Mesenteric fat pad (tissue), 1 donor: ENCODE results near the gene CCL17. TPM values are rescaled to one million over a fixed set of nuclear protein-coding genes. Genes with fewer than 3 reads are reported as not detected.
"Not testable (repeated sequence)": the region's sequence is repeated elsewhere in the genome, so short reads cannot be mapped to it uniquely, and the experiment has no call there.

Experiments
- DNase-seq: peaks from one replicate; pipeline ENCODE4 v3.0.0-alpha.2; 2020; ENCODE audit warnings: low spot score
- long read RNA-seq: library from polyadenylated mRNA; unstranded; transcript quantifications from one replicate; pipeline ENCODE4 v2.0.0, GENCODE V29; 2020
- total RNA-seq: library from RNA; stranded (reverse); fragmentation: NEBNext Ultra II Directional; extraction: Animal tissue kit (Norgen Biotek cat#: 25700); gene quantifications from one replicate; pipeline ENCODE4 v1.2.1, GENCODE V29; 2021
- donor health status: DM: yes; HTN: yes; CAD: no.

The CCL17 gene
- not detected for total RNA-seq
- long read RNA-seq = 0 reads

DNA sequence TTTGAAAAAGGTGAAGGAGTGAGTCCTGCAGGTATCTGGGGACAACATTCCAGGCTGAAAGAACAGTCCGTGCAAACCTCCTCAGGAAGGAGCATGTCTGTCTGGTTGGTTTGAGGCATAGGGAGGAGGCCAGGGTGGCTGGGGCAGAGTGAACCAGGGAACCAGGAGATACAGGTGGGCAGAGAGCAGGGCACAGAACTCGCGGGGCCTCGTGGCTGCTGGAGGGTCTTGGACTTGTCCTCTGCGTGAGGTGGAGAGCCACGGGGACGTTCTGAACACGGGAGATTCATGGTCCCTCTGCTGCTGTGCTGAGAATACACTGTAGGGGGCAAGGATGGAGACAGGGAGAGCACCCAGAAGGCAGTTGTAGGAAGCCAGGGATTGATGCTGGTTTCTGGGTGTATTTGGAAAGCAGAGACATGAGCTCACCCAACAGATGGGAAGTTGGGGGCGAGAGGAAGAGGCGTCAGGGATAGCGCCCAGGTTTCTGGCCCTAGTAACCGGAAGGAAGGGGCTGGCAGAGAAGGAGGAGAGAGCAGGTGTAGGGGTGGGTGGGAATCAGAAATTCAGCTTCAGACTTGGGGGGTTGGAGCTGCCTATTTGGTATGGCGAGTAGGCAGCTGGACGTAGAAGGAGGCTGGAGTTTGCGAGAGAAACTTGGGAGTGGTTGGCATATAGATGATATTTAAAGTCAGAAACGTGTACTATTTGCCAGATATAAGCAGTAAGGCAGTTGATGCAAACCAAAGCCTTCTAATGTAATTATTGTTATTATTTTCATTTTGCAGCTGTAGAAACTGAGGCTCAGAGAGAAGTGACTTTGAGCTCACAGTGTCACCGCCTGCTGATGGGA, at the start of gene CCL17:
TSS of gene CCL17 (plus strand) at position 803 of the 853 bp plus-strand sequence. CDS start 9,166 bp downstream, outside the sequence.
- DNase-seq = no peak

DNA sequence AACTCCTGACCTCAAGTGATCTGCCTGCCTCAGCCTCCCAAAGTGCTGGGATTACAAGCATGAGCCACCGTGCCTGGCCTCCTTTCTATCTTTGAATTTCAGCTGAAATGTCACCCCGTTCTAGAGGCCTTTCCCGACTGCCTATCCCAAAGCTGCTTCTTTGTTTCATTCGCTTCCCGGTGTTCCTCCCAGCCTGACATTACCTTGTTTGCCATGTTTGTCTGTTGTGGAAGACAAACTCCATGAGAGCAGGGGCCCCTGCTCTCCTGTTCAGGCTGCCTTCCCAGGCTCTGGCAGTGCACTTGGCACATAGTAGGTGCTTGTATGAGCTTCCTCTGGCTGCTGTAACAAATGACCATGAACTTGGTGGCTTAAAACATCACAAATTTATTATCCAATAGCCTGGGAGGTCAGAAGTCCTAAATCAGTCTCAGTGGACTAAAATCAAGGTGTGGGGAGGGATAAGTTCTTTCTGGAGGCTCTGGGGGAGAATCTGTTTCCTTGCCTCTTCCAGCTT, 48.6 kb upstream of the CCL17 start:
- DNase-seq = peak; percentile 60

DNA sequence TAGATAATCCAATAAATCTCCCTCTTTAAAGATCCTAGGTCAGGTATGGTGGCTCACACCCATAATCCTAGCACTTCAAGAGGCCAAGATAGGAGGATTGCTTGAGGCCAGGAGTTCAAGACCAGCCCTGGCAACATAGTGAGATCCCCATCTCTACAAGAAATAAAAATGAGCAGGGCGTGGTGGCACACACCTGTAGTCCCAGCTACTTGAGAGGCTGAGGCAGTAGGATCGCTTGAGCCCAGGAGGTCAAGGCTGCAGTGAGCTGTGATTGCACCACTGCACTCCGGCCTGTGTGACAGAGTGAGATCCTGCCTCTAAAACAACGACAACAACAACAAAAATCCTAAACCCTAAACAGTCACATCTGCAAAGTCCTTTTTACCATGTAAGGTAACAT, 48.0 kb upstream of the CCL17 start:
- DNase-seq = peak; percentile 5

DNA sequence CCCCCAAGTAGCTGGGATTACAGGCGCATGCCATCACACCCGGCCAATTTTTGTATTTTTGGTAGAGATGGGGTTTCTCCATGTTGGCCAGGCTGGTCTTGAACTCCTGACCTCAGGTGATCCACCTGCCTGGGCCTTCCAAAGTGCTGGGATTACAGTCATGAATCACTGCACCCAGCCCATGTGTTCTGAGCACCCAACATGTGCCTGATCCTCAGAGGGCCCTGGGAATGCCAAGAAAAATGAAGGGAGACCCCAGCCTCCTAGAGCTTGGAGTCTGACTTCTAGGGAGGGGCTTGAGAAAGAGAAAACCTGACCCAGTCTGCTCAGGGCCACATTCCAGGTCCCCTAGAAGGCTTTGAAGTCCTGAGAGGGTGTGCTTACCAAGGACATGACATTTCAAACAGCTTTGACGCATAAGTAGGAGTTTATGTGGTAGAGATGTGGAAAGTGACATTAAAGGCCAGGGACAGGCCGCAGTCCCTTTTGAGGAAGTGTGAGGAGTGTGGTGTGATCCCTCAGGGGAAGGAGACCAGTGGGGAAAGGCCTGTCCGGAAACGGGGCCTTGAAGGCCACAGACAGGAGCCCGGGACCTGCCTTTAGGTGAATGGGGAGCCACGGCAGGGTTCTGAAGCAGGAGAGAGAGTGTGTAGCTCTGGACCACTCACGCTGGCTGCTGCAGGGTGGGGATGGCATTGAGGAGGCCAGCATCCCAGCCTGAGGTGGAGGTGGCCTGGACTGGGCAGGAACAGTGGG, 47.1 kb upstream of the CCL17 start:
- peak; percentile 53 for DNase-seq

DNA sequence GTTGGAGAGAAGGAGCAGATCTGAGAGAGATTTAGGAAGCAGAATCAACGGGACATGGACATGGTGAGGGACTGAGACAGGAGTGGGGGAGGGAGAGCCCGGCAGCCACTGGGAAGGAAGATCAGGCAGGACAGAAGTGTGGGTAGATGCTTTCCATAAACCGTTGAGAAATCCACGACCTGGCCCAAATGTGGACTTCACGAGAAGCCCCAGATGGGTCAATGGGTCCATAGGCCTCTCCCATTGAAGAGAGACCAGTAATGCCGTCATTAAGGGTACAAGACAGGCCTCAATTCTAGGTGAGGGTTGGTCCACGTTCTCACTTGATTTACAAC, 46.5 kb upstream of the CCL17 start:
- DNase-seq = no peak

DNA sequence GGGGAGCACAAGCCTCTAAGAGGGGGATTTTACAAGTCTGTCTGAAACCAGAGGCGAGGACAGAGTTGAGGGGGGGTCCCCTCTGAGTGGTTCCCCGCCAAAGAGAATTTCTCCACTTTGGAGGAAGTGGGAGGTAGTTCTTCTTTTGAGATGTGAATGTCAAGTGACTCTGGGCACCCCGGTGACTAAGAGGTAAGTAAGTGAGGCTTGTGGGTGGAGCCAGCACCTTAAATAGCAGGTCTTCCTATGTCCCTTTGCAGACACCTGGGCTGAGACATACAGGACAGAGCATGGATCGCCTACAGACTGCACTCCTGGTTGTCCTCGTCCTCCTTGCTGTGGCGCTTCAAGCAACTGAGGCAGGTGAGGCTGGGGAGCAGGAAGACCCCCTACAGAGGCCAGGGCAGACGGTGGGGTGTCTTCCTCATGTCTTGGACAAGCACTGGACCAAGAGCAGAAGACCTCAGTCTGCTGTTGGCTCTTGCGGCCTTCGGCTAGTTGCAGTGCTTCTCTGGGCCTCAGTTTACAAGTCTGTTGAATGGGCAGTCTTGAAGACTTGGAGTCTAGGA, 46.0 kb upstream of the CCL17 start, which contains the start of gene CCL22:
TSS of gene CCL22 (plus strand) at position 257 of the 569 bp plus-strand sequence. CDS start at position 291, 34 bp downstream.
- DNase-seq = peak; percentile 67

DNA sequence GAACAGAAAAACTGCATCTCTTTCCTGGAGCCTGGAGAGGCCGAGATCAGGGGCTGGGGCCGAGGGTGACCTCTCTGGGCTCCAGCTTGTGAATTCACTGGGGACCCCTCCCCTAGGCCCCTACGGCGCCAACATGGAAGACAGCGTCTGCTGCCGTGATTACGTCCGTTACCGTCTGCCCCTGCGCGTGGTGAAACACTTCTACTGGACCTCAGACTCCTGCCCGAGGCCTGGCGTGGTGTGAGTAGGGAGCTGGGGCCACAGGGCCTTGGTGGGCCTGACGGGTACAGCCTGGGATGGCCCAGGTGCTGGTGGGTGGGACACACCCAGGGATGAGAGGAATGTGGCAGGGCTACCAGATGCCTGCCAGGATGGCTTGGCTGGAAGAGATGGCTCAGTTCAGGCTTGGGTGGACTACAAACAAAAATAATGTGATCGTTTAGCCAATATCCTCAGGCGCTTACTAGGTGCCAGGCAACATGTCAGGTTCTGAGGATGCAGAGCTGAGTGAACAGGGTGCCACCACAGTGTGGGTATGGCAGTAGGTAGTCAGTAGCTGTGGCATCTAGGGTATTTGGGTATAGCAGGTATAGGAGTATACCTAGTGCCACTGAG, 44.1 kb upstream of the CCL17 start:
- DNase-seq = no peak

DNA sequence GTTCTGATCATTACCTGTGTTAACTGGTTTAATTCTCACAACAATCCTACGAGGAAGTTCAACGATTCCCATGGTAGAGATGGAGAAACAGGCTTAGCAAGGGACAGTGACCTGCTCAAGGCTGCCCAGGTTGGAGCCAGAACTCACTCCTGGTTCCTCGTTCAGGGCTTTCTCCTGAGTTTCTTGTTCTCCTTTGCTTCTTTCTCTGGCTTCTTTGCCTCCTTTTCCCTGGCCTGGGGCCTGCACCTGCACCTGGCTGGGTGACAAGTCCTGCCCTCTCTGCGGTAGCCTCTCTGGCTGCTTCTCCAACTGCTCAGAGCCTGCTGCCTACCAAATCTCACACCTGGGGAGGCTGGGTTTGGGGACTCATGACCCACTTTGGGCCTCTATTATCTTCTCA, 43.2 kb upstream of the CCL17 start:
- DNase-seq = no peak

DNA sequence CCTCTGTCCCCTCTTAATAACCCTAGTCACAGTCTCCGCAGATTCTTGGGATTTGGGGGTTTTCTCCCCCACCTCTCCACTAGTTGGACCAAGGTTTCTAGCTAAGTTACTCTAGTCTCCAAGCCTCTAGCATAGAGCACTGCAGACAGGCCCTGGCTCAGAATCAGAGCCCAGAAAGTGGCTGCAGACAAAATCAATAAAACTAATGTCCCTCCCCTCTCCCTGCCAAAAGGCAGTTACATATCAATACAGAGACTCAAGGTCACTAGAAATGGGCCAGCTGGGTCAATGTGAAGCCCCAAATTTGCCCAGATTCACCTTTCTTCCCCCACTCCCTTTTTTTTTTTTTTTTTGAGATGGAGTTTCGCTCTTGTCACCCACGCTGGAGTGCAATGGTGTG, 40.4 kb upstream of the CCL17 start:
- DNase-seq = no peak

DNA sequence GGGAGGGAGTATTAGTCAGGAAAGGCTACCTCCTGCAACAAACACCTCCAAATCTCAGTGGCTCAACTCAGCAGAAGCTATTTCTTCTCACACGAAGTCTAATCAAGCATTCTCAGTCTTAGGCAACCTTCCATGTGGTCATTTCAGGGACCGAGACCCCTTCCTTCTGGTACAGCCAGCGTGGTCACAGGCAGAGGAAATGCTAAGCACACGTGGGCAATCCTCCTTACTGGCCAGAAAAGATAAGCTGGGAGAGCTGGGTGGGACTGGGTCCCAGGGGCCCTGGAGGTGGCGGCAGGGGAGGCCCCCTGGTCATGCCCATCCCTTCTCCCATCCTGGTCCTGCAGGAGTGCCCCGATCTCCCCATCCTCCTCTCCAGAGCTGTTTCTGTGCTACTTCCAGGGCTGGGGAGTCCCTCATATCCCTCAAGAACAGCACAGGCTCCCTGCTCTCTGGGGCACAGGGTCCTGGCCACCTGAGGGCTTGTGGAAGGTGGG, 38.0 kb upstream of the CCL17 start:
- no peak for DNase-seq

DNA sequence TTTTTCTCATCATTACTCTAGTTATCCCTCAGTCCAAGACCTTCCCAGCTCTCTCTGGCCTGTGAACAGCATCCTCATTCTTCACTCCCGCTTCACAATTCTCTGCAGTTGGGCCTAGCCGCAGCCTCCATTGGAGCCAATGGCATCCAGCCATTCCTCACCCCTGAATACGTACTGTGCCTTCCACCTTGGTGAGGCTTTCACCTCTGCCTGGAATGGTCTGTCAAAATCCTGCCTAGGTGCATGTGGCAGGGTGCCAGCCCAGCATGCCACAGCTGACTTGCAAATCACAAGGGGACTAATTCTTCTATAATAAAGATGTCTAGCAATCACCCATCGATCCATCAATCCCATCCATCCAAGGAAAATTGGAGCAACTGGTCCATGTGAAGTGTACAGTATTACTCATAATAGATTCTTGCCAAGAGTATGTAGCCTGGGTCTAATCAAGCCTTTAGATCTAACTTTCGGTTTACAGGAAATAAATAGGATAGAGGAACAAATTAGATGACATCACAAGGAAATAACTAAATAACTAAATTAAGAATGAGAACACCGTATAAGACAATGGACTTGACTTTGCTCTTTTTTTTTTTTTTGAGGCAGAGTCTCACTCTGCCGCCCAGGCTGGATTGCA, 37.3 kb upstream of the CCL17 start:
- DNase-seq = no peak

DNA sequence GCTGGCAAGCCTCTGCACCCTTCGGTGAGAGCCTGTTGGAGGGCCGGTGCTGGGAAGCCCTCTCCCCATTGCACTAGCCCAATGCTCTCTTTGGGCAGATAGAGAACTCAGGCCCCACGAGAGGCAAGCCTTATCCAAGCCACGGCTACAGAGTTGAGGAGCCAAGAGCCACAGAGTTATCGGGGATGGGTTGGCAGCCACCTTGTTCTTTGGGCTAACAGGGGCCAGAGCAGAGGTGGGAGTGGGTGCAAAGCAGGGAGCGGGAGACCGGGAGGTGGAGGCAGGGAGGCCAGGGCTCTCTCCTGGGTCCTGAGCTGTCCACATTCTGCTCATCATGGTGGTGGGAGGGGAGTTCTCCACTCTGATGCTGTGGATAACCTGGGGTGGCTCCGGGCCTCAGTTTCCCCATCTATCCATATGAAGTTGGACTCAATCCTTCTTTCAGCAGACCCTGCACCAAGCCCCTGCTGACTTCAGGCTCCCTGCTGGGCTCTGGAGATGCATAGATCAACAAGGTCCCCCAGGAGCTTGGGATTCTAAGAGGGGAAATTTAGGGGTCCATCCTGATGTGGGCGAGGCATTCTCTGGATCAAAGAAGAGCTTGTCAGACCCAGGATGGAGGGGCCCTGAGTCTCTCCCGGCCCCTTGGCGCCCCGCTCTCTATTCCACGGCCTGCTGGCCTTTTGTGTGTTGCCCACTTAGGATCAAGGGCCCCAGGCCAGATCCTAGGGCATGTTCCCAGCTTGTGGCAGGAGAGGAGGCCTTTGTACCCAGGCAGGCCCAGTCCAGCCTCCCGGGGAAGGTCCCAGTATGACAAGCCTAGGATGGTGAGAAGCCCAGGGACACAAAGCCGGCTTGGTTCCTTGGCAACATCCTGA, 32.8 kb upstream of the CCL17 start:
- DNase-seq = no peak

DNA sequence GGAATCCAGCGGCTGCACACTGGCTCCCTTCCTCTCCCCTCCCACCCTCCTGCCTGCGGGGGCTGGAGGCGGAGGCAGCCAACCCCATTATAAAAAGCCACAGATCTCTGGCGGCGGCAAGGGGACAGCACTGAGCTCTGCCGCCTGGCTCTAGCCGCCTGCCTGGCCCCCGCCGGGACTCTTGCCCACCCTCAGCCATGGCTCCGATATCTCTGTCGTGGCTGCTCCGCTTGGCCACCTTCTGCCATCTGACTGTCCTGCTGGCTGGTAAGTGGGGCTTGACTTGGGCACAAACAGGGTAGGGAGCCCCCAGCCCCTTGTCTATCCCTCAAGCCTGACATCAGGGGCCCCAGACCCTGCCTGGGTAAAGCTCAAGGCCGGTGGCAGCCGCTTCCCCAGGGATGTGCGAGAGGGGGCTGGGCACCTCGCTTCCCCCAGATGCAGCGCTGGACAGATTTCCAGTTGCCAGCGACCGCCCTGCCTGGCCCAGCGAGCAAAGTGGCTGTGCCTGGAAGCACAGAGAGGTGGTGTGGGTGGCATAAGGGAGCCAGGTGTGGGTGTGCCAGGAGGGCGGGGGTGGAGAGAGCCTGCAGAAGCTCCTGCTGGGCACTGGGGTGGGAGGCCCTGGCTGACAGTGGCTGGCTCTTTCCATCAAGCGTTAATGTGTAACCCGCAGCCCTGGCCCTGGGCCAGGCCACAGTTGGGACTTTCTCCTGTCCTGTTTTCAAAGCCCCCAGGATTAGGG, 32.0 kb upstream of the CCL17 start, which contains the start of gene CX3CL1:
TSS of gene CX3CL1 (plus strand) at position 119 of the 745 bp plus-strand sequence. CDS start at position 198, 79 bp downstream.
- no peak for DNase-seq

DNA sequence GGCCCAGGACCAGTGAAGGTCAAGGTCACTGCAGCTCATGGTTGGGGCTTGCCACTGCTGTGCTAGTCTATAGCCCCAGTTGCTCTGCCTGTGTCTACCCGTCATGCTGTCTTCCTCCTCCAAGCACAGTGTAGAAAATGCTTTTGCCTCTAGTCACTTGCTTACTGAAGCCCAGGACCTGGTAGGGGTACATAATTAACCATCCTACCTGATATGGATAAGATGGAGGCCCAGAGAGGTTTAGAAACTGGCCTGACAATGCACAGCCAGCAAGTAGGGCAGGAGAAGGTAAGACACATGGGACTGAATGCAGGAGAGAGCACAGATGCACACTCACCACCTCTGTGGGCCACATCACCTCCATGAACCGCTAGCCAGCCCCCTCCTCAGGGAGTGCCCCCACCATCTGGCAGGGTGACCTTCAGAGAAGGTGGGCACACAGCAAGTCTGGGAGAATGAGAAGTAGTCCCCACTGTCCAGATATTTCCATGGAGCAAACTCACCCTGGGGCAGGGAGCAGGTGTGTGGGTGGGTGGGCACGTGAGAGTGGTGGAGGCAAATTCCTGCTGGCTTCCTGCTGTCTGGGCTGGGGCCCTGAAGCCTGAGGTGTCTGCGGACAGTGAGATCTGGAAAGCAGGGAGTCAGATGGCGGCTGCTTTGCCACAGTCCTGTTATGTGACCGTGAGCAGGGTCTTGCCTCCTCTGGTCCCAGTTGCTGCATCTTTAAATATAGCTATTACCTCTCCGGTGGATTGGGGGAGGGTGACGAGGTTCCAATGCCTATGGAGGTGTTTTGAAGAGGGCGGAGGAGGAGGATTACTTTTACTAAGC, 31.2 kb upstream of the CCL17 start:
- no peak for DNase-seq

DNA sequence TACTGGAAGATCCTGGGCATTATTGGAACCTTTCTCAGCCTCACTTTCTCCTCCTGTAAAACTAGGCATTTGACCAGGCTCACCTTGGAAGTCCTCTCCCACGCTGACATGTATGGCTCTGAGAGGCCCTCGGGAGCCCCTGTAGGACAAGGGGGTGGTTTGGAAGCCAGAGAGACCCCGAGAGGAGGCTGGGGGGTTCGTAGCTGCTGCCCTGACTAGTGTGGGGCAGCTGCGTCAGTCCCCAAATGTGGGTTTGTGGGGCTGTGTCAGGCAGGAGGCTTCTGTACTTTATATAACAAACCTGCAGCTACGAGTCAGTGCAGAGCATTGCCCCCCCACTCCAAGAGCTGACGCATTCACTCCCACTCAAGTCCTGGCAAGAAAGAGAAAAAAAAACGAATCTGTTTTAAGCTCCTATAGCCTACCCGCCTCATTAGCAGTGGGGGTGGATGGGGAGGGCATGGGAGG, 30.5 kb upstream of the CCL17 start:
- no peak for DNase-seq

DNA sequence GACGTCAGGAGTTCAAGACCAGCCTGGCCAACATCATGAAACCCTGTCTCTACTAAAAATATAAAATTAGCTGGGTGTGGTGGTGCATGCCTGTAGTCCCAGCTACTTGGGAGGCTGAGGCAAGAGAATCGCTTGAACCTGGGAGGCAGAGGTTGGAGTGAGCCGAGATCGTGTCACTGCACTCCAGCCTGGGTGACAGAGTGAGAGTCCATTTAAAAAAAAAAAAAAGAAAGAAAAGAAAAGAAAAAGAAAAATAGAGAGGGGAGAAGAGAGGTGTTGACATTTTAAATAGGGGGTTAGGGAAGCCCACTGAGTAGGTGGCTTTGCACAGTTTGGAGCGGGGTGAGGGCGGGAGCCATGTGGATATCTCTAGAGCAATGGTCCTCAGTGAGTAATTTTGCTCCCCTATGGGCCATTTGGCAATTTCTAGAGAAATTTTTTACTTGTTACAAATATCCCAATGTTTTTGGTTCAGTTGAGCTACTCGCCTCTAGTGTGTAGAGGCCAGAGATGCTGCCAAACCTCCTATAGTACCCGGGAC, 29.6 kb upstream of the CCL17 start:
- not testable (repeated sequence) for DNase-seq

DNA sequence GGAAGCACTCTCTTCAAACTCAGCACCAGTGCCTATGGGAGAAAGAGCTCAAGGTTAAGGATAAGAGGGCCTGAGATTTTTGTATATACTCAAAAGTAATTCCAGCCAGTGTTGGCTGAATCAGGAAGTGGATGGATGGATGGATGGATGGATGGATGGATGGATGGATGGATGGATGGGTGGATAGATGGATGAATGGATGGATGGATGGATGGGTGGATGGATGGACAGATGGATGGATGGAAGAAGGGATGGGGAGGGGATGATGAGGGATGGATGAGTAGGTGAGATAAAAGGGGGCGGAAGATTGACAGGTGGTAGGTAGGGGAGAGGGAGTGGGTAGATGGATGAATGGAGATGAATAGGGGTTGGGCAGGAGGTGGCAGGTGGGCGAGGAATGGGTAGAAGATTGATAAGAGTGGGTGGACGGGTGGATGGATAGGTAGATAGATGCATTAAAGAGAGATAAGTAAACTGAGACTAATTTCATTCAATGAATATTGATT, 28.2 kb upstream of the CCL17 start:
- DNase-seq = no peak
